Superior temporal gyrus (tissue), 1 donor: ENCODE results near the gene RBM34.
"Not testable (repeated sequence)": the region's sequence is repeated elsewhere in the genome, so short reads cannot be mapped to it uniquely, and the experiment has no call there.

ENCODE experiments used
- DNase-seq: peaks from one replicate; pipeline ENCODE4 v3.0.0-alpha.2; 2016; ENCODE audit errors: extremely low spot score

RBM34 gene

GRCh38 chr1:235160957-235161684, at the start of gene RBM34:
RBM34 (minus strand) TSS chr1:235161250; CDS start chr1:235161226, 24 bp downstream.
- DNase-seq: peak; percentile 95

GRCh38 chr1:235207209-235207565, 46.1 kb upstream of the RBM34 start:
- no peak for DNase-seq

GRCh38 chr1:235206533-235207208, 45.6 kb upstream of the RBM34 start:
- no peak for DNase-seq

- DNase-seq: no peak
Measured at GRCh38 chr1:235205687-235206086, 44.6 kb upstream of the RBM34 start.

GRCh38 chr1:235203428-235203827, 42.4 kb upstream of the RBM34 start:
- no peak for DNase-seq

GRCh38 chr1:235202447-235202846, 41.4 kb upstream of the RBM34 start:
- not testable (repeated sequence) for DNase-seq

- DNase-seq: peak; percentile 43
Measured at GRCh38 chr1:235199441-235199840, 38.4 kb upstream of the RBM34 start.

GRCh38 chr1:235190431-235190830, 29.4 kb upstream of the RBM34 start:
- no peak for DNase-seq

GRCh38 chr1:235187316-235187715, 26.3 kb upstream of the RBM34 start:
- no peak for DNase-seq

- DNase-seq: no peak
Measured at GRCh38 chr1:235181561-235182245, 20.7 kb upstream of the RBM34 start.

- no peak for DNase-seq
Measured at GRCh38 chr1:235180916-235181460, 19.9 kb upstream of the RBM34 start.

GRCh38 chr1:235176486-235176885, 15.4 kb upstream of the RBM34 start:
- no peak for DNase-seq

GRCh38 chr1:235169986-235170385, 8.9 kb upstream of the RBM34 start:
- DNase-seq: no peak

GRCh38 chr1:235168375-235168774, 7.3 kb upstream of the RBM34 start:
- DNase-seq: no peak

GRCh38 chr1:235161685-235162327, 756 bp upstream of the RBM34 start:
- no peak for DNase-seq

GRCh38 chr1:235160383-235160956, 580 bp downstream of the RBM34 start:
- no peak for DNase-seq

GRCh38 chr1:235159930-235160329, 1.1 kb downstream of the RBM34 start:
- DNase-seq: not testable (repeated sequence)

GRCh38 chr1:235159284-235159683, 1.8 kb downstream of the RBM34 start:
- not testable (repeated sequence) for DNase-seq

- DNase-seq: no peak
Measured at GRCh38 chr1:235158680-235159079, 2.4 kb downstream of the RBM34 start.

GRCh38 chr1:235157150-235157549, 3.9 kb downstream of the RBM34 start:
- no peak for DNase-seq

GRCh38 chr1:235156740-235157139, 4.3 kb downstream of the RBM34 start:
- no peak for DNase-seq

- DNase-seq: no peak
Measured at GRCh38 chr1:235156265-235156664, 4.8 kb downstream of the RBM34 start.
